Measurements from ENCODE around the gene RBM19.

Gene RBM19

GRCh38 chr12:113940357-113941207, 25.5 kb downstream of the RBM19 start:
- Histone ChIP-seq H3K9ac (ENCODE audit: low read depth in 1 of 2, low read length in 2 of 2) (no peak overlapping the region), H3K4me3 (ENCODE audit: low read length in 2 of 2) (no peak overlapping the region), H3K27ac (ENCODE audit: low read depth in 2 of 2, low read length in 2 of 2) (no peak overlapping the region), H3K36me3 (ENCODE audit: control insufficient read depth in 2 of 2, insufficient read depth in 2 of 2, low read length in 2 of 2) (peaks cover 44 to 67% of the 10 kb centered on the region in 2 donors), H3K27me3 (ENCODE audit: control insufficient read depth in 2 of 2, insufficient read depth in 2 of 2, low read length in 2 of 2) (no peaks in the 10 kb centered on the region), H3K4me1 (ENCODE audit: control insufficient read depth in 2 of 2, insufficient read depth in 2 of 2, low read length in 2 of 2) (no peaks in the 10 kb centered on the region), H3K9me3 (ENCODE audit: control insufficient read depth in 2 of 2, low read length in 2 of 2) (no peaks in the 10 kb centered on the region)

GRCh38 chr12:113939867-113940266, 26.3 kb downstream of the RBM19 start:
- Histone ChIP-seq H3K4me1 (ENCODE audit: control insufficient read depth in 2 of 2, insufficient read depth in 2 of 2, low read length in 2 of 2) (no peaks in the 10 kb centered on the region), H3K27ac (ENCODE audit: low read depth in 2 of 2, low read length in 2 of 2) (no peak overlapping the region), H3K4me3 (ENCODE audit: low read length in 2 of 2) (no peak overlapping the region), H3K27me3 (ENCODE audit: control insufficient read depth in 2 of 2, insufficient read depth in 2 of 2, low read length in 2 of 2) (no peaks in the 10 kb centered on the region), H3K9me3 (ENCODE audit: control insufficient read depth in 2 of 2, low read length in 2 of 2) (no peaks in the 10 kb centered on the region), H3K9ac (ENCODE audit: low read depth in 1 of 2, low read length in 2 of 2) (no peak overlapping the region), H3K36me3 (ENCODE audit: control insufficient read depth in 2 of 2, insufficient read depth in 2 of 2, low read length in 2 of 2) (peaks cover 39 to 63% of the 10 kb centered on the region in 2 donors)

DNA sequence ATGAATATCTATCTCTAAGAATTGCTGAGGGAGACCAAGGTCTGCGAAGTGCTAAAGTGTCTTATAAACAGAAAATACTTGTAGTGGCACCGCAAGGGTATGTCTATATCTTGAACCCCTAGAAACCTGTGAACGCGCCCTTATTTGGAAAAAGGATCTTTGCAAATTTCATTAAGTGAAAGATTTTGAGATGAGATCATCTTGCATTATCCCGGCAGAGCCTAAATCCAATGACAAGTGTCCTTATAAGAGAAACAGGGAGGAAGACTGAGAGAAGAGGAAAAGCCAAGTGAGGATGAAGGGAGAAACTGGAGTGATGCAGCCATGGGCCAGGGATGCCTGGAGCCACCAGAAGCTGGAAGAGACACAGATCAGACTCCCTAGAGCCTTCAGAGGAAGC, 27.7 kb downstream of the RBM19 start:
- Histone ChIP-seq H3K27me3 (ENCODE audit: control insufficient read depth in 2 of 2, insufficient read depth in 2 of 2, low read length in 2 of 2) (no peaks in the 10 kb centered on the region), H3K4me3 (ENCODE audit: low read length in 2 of 2) (no peak overlapping the region), H3K9ac (ENCODE audit: low read depth in 1 of 2, low read length in 2 of 2) (no peak overlapping the region), H3K36me3 (ENCODE audit: control insufficient read depth in 2 of 2, insufficient read depth in 2 of 2, low read length in 2 of 2) (peaks cover 39 to 71% of the 10 kb centered on the region in 2 donors), H3K4me1 (ENCODE audit: control insufficient read depth in 2 of 2, insufficient read depth in 2 of 2, low read length in 2 of 2) (no peaks in the 10 kb centered on the region), H3K27ac (ENCODE audit: low read depth in 2 of 2, low read length in 2 of 2) (no peak overlapping the region), H3K9me3 (ENCODE audit: control insufficient read depth in 2 of 2, low read length in 2 of 2) (no peaks in the 10 kb centered on the region)

GRCh38 chr12:113936460-113936859, 29.7 kb downstream of the RBM19 start:
- Histone ChIP-seq H3K4me1 (ENCODE audit: control insufficient read depth in 2 of 2, insufficient read depth in 2 of 2, low read length in 2 of 2) (no peaks in the 10 kb centered on the region), H3K27me3 (ENCODE audit: control insufficient read depth in 2 of 2, insufficient read depth in 2 of 2, low read length in 2 of 2) (no peaks in the 10 kb centered on the region), H3K9me3 (ENCODE audit: control insufficient read depth in 2 of 2, low read length in 2 of 2) (no peaks in the 10 kb centered on the region), H3K4me3 (ENCODE audit: low read length in 2 of 2) (no peak overlapping the region), H3K27ac (ENCODE audit: low read depth in 2 of 2, low read length in 2 of 2) (no peak overlapping the region), H3K36me3 (ENCODE audit: control insufficient read depth in 2 of 2, insufficient read depth in 2 of 2, low read length in 2 of 2) (peaks cover 28 to 59% of the 10 kb centered on the region in 2 donors), H3K9ac (ENCODE audit: low read depth in 1 of 2, low read length in 2 of 2) (no peak overlapping the region)

DNA sequence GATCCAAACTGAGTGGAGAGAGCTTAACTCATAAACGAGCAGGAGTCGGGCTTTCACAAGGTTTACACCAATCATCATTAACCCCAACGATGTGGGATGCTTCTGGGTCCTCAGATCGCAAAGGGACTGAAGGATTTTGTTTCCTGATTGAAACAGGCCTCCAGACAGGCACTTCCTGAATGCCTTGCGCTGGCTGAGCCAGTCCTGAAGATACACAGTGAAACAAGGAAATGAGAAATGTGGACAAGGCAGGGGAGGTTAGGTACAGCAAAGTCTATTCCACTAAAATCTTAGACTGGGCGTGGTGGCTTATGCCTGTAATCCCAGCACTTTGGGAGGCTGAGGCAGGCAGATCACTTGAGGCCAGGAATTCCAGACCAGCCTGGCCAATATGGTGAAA, 30.7 kb downstream of the RBM19 start:
- H3K9ac ChIP-seq (ENCODE audit: low read depth in 1 of 2, low read length in 2 of 2): no peak overlapping the region
- H3K9me3 ChIP-seq (ENCODE audit: control insufficient read depth in 2 of 2, low read length in 2 of 2): no peaks in the 10 kb centered on the region
- H3K27me3 ChIP-seq (ENCODE audit: control insufficient read depth in 2 of 2, insufficient read depth in 2 of 2, low read length in 2 of 2): no peaks in the 10 kb centered on the region
- H3K27ac ChIP-seq (ENCODE audit: low read depth in 2 of 2, low read length in 2 of 2): no peak overlapping the region
- peaks cover 22 to 53% of the 10 kb centered on the region in 2 donors for H3K36me3 ChIP-seq (ENCODE audit: control insufficient read depth in 2 of 2, insufficient read depth in 2 of 2, low read length in 2 of 2)
- no peak overlapping the region for H3K4me3 ChIP-seq (ENCODE audit: low read length in 2 of 2)
- no peaks in the 10 kb centered on the region for H3K4me1 ChIP-seq (ENCODE audit: control insufficient read depth in 2 of 2, insufficient read depth in 2 of 2, low read length in 2 of 2)

DNA sequence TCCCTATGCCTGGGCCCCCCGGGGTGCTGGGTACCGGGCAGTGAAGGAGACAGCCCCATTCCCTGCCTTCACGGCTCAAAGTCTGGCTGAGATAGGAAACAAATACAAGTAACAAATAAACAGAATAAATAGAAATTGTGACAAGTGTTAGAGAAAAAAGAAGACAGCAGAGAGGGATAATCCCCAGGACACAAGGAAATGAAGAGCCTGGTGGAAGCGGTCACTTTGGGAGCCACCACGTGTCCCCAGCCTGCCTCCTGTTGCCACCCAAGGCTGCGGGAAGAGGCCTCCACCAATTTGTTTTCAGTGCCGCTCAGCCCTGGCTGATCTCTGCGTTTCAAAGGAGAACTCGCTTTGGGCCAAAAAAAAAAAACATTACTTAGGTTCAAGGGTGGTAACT, 31.2 kb downstream of the RBM19 start:
- H3K4me1 ChIP-seq (ENCODE audit: control insufficient read depth in 2 of 2, insufficient read depth in 2 of 2, low read length in 2 of 2): no peaks in the 10 kb centered on the region
- peaks cover 17 to 51% of the 10 kb centered on the region in 2 donors for H3K36me3 ChIP-seq (ENCODE audit: control insufficient read depth in 2 of 2, insufficient read depth in 2 of 2, low read length in 2 of 2)
- no peak overlapping the region for H3K4me3 ChIP-seq (ENCODE audit: low read length in 2 of 2)
- no peaks in the 10 kb centered on the region for H3K27me3 ChIP-seq (ENCODE audit: control insufficient read depth in 2 of 2, insufficient read depth in 2 of 2, low read length in 2 of 2)
- H3K9me3 ChIP-seq (ENCODE audit: control insufficient read depth in 2 of 2, low read length in 2 of 2): no peaks in the 10 kb centered on the region
- no peak overlapping the region for H3K9ac ChIP-seq (ENCODE audit: low read depth in 1 of 2, low read length in 2 of 2)
- no peak overlapping the region for H3K27ac ChIP-seq (ENCODE audit: low read depth in 2 of 2, low read length in 2 of 2)

DNA sequence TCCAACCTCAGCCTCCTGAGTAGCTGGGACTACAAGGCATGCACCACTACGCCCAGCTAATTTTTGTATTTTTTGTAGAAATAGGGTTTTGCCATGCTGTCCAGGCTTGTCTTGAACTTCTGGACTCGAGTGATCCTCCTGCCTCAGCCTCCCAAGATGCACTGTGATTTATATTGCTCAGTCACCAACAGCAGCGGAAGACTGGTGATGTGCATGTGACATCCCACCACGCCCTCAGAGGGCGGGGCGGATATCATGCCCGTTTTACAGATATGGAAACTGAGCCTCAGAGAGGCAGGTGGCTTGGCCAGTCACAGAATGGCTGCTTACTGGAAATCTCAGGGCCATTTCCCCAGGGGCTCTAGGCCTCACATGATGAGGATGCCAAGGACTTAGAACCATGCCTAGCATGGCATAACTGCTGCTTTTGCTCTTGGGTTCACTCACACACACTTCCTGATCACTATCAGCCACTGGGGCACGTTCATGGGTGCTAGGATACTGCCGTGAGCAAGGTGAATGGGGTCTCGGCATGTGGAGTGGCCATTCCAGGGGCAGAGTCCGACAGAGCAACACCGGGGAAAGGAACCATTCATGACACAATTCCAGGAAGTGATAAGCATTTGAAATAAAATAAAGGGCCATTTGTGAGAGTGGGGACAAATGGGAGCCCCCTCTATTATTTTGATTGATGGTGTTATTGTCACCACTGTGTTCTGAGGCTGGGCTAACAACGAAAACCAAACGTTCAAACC, 31.9 kb downstream of the RBM19 start:
- Histone ChIP-seq H3K9me3 (ENCODE audit: control insufficient read depth in 2 of 2, low read length in 2 of 2) (no peaks in the 10 kb centered on the region), H3K36me3 (ENCODE audit: control insufficient read depth in 2 of 2, insufficient read depth in 2 of 2, low read length in 2 of 2) (peaks cover 15 to 48% of the 10 kb centered on the region in 2 donors), H3K4me1 (ENCODE audit: control insufficient read depth in 2 of 2, insufficient read depth in 2 of 2, low read length in 2 of 2) (no peaks in the 10 kb centered on the region)

DNA sequence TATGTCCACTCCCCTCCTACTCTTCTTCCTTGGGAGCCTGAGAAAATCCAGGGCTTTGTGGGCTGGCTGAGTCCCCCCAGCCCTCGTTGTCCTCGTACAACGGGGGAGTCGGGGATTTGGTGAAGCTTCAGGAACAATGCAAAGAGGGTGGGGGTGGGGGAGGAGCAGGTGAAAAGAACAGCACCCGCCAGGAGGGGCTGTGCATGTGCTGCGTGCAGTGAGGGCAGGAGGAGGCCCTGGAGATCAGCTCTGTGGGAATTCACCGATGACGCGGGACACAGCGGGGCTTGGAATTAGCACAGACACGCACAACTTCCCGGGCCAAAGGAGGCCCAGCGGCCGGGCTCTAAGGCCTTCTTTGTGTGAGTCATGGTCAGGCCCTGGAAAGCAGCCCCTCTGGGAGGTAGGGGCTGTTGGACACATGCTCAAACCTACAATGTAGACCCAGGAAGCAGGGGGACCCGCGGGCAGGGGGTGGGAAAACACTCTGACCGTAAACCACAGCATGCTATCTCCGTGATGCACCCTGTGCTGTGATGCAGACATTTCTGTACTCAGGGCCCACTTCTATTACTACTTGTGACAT, 32.8 kb downstream of the RBM19 start:
- Histone ChIP-seq H3K9me3 (ENCODE audit: control insufficient read depth in 2 of 2, low read length in 2 of 2) (no peaks in the 10 kb centered on the region), H3K9ac (ENCODE audit: low read depth in 1 of 2, low read length in 2 of 2) (no peak overlapping the region), H3K4me3 (ENCODE audit: low read length in 2 of 2) (no peak overlapping the region), H3K36me3 (ENCODE audit: control insufficient read depth in 2 of 2, insufficient read depth in 2 of 2, low read length in 2 of 2) (peaks cover 12 to 42% of the 10 kb centered on the region in 2 donors), H3K27ac (ENCODE audit: low read depth in 2 of 2, low read length in 2 of 2) (no peak overlapping the region), H3K27me3 (ENCODE audit: control insufficient read depth in 2 of 2, insufficient read depth in 2 of 2, low read length in 2 of 2) (no peaks in the 10 kb centered on the region), H3K4me1 (ENCODE audit: control insufficient read depth in 2 of 2, insufficient read depth in 2 of 2, low read length in 2 of 2) (no peaks in the 10 kb centered on the region)

More for the DNA sequence above, 31.9 kb downstream of the RBM19 start:
- H3K9ac ChIP-seq (ENCODE audit: low read depth in 1 of 2, low read length in 2 of 2): no peak overlapping the region
- no peak overlapping the region for H3K4me3 ChIP-seq (ENCODE audit: low read length in 2 of 2)
- no peak overlapping the region for H3K27ac ChIP-seq (ENCODE audit: low read depth in 2 of 2, low read length in 2 of 2)
- no peaks in the 10 kb centered on the region for H3K27me3 ChIP-seq (ENCODE audit: control insufficient read depth in 2 of 2, insufficient read depth in 2 of 2, low read length in 2 of 2)

DNA sequence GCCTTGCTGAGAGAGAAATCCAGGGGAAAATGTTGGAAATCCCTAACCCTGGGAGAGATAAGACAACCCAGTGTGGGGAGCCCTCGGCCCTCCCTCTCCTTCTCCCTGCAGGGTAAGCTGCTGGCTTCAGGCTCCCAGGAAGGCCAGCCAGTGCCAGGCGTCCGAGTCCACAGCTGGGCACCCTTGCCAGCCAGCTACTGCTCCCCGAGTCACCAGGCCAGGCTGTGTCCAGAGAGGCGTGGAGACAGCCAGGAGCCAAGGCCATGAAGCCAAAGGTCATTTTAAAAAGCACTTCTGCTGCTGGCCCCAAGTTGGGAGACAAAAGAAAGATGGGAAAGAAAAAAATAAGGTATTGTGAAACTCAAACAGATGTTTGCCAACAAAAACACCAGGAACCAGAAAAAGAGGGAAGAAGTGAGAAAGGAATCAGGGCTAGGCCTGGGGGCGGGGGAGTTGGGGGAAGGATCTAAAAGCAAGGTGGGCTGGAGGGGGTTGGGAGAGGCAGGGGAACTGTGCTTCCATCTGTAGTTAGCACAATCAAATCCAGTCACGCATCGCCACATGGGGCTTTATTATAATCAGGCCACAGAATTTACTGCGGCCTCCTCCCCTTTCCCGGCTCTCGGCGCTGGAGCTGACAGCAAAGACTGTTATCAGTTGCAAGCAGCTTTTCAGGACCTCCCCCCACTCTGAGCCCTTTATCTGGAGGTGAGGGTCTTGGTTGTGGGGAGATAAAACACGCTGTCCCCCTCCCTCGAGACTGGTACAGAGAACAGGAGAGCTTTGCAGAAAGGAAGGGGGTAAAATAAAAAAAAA, 33.5 kb downstream of the RBM19 start:
- Histone ChIP-seq H3K9me3 (ENCODE audit: control insufficient read depth in 2 of 2, low read length in 2 of 2) (no peaks in the 10 kb centered on the region), H3K27ac (ENCODE audit: low read depth in 2 of 2, low read length in 2 of 2) (no peak overlapping the region), H3K9ac (ENCODE audit: low read depth in 1 of 2, low read length in 2 of 2) (no peak overlapping the region), H3K4me1 (ENCODE audit: control insufficient read depth in 2 of 2, insufficient read depth in 2 of 2, low read length in 2 of 2) (no peaks in the 10 kb centered on the region), H3K4me3 (ENCODE audit: low read length in 2 of 2) (no peak overlapping the region), H3K27me3 (ENCODE audit: control insufficient read depth in 2 of 2, insufficient read depth in 2 of 2, low read length in 2 of 2) (no peaks in the 10 kb centered on the region), H3K36me3 (ENCODE audit: control insufficient read depth in 2 of 2, insufficient read depth in 2 of 2, low read length in 2 of 2) (peaks cover 9 to 38% of the 10 kb centered on the region in 2 donors)
